ENCODE results near the gene SELENOF.

SELENOF gene

DNA sequence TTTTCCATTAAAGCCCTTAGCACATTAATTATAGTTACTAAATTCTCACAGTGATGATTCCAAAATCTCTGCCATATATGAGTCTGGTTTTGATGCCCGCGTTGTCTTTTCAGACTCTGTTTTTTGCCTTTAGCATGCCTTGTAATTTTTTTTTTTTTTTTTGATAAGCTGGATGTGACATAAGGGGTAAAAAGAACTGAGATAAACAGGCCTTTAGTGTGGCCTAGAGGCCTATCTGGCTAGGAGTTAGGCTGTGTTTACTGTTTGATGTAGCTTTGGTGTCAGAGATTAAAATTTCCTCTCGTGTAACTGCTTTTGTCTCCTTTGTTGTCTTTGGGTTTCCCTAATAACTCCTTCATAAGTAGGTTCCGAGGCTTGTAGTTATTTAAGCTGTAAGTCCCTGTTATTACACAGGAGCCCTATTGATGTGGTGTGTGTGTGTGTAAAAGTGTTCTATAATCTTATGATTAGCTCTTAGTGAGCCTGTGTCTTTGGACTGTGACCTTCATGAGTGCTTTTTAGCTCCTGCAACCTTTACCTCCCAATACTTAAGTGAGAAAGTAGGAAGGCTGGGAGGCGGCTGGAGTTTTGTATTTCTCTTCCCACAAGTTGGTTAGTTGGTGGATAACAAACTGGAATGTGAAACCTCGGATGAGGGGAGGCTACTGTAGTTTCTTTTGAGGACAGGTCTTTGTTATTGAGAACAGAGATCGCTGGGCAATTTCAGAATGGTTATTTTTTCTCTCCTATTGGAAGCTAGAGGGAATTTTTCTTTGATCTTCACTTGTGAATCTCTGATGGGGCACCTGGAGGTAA is 19.8 kb upstream of the SELENOF start:
- no peaks in the 10 kb centered on the region for H3K27me3 Mint-ChIP-seq (ENCODE audit: low read depth)
- H3K9me3 Mint-ChIP-seq: no peaks in the 10 kb centered on the region
- no peaks in the 10 kb centered on the region for H3K4me1 Mint-ChIP-seq (ENCODE audit: low read depth)
- H3K4me3 Mint-ChIP-seq: no peak overlapping the region
- no peaks in the 10 kb centered on the region for H3K36me3 Mint-ChIP-seq (ENCODE audit: low read depth)
- H3K27ac Mint-ChIP-seq: no peak overlapping the region

DNA sequence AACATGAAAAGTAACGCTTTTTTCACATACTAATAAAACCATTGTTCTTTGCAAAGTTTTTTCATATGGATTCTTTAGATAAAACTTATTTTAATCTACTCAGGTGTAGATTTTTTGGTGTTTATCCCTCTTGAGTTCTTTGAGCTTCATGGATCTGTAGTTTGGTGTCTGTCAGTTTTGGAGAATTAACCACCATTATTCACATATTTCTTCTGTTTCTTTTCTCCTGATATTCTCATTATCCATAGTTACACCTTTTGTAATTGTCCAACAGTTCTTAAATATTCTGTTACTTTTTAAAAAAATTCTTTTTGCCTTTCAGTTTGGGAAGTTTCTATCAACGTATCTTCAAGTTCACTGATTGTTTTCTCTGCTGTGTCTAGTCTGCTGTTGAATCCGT is 19.1 kb upstream of the SELENOF start:
- Mint-ChIP-seq H3K4me3 (no peak overlapping the region), H3K4me1 (ENCODE audit: low read depth) (no peaks in the 10 kb centered on the region), H3K27ac (no peak overlapping the region)

DNA sequence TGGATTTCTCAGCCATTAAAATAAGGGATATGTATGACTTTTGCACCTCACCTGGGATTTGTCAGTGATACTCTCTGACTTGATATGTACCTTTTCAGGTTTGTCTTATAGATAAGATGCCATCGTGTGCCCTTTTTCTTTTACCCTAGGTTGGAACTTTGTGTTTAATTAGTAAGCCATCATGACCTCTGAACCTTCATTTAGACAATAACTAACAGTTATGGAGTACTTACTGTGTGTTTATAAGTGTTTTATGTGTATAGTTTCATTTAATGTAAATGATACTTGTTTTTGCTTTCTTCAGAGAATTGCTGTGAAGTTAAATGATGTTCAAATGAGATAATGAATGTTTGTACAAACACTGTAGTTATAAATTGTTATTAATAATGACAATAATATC is 14.9 kb upstream of the SELENOF start:
- H3K27me3 Mint-ChIP-seq (ENCODE audit: low read depth): no peaks in the 10 kb centered on the region

More for the DNA sequence above, 19.1 kb upstream of the SELENOF start:
- Mint-ChIP-seq H3K36me3 (ENCODE audit: low read depth) (no peaks in the 10 kb centered on the region), H3K27me3 (ENCODE audit: low read depth) (no peaks in the 10 kb centered on the region), H3K9me3 (no peaks in the 10 kb centered on the region)

DNA sequence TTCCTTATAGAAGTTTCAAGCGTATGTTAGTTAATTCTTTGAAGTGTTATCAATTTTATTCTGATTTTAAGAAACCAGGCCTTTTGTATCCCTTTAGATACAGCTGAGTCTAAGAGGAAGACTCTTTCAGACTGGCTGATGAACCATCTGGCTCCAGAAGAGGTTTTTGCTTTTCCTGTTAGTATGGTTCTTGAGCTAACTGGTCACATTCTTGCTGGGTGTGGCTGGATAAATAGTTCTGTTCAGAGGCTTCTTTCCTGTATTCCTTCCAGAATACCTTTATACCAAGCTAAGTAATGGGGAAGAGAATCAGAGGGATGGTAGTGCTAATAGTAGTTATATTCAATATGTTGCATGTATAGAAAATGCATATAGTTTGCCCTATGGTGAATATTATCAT is 13.0 kb upstream of the SELENOF start:
- H3K4me3 Mint-ChIP-seq: no peak overlapping the region
- peaks cover 18% of the 10 kb centered on the region for H3K36me3 Mint-ChIP-seq (ENCODE audit: low read depth)
- H3K27me3 Mint-ChIP-seq (ENCODE audit: low read depth): no peaks in the 10 kb centered on the region
- no peak overlapping the region for H3K27ac Mint-ChIP-seq
- peaks cover 4% of the 10 kb centered on the region for H3K4me1 Mint-ChIP-seq (ENCODE audit: low read depth)
- peaks cover 34% of the 10 kb centered on the region for H3K9me3 Mint-ChIP-seq

More for the DNA sequence above, 14.9 kb upstream of the SELENOF start:
- Mint-ChIP-seq H3K27ac (no peak overlapping the region), H3K36me3 (ENCODE audit: low read depth) (peaks cover 13% of the 10 kb centered on the region), H3K4me3 (no peak overlapping the region), H3K9me3 (peaks cover 18% of the 10 kb centered on the region), H3K4me1 (ENCODE audit: low read depth) (peaks cover 4% of the 10 kb centered on the region)

DNA sequence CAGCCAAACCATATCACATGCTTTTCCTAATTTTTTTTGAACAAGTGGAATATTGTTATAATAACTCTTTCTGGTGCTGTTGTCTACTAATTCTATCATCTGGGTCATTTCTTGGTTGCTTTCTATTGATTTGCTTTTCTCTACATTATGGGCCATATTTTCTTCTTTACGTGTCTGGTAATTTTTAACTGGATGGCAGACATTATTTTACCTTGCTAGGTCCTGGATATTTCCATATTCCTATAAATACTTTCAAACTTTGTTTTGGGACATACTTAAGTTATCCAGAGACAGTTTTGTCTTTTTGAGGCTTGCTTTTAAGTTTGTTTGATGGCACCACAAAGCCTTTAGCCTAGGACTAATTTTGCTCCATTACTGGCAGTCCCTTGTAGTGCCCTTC is 11.8 kb upstream of the SELENOF start:
- H3K27me3 Mint-ChIP-seq (ENCODE audit: low read depth): no peaks in the 10 kb centered on the region
- H3K9me3 Mint-ChIP-seq: peaks cover 36% of the 10 kb centered on the region
- H3K27ac Mint-ChIP-seq: no peak overlapping the region
- H3K4me1 Mint-ChIP-seq (ENCODE audit: low read depth): peaks cover 4% of the 10 kb centered on the region
- H3K4me3 Mint-ChIP-seq: no peak overlapping the region
- H3K36me3 Mint-ChIP-seq (ENCODE audit: low read depth): peaks cover 19% of the 10 kb centered on the region

DNA sequence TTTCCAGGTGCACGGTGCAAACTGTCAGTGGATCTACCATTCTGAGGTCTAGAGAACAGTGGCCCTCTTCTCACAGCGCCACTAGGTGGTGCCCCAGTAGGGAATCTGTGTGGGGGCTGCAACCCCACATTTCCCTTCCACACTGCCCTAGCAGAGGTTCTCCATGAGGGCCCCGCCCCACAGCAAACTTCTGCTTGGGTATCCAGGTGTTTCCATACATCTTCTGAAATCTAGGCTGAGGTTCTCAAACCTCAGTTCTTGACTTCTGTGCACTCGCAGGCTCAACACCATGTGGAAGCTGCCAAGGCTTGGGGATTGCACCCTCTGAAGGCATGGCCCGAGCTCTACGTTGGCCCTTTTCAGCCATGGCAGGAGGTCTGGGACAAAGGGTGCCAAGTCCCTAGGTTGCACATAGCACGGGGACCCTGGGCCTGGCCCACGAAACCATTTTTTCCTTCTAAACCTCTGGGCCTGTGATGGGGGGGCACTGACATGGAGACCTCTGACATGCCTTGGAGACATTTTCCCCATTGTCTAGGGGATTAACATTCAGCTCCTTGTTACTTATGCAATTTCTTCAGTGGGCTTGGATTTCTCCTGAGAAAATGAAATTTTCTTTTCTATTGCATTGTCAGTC is 10.5 kb upstream of the SELENOF start:
- Mint-ChIP-seq H3K36me3 (ENCODE audit: low read depth) (peaks cover 19% of the 10 kb centered on the region), H3K4me3 (no peak overlapping the region), H3K27me3 (ENCODE audit: low read depth) (no peaks in the 10 kb centered on the region), H3K4me1 (ENCODE audit: low read depth) (peaks cover 4% of the 10 kb centered on the region), H3K9me3 (peaks cover 36% of the 10 kb centered on the region), H3K27ac (no peak overlapping the region)

DNA sequence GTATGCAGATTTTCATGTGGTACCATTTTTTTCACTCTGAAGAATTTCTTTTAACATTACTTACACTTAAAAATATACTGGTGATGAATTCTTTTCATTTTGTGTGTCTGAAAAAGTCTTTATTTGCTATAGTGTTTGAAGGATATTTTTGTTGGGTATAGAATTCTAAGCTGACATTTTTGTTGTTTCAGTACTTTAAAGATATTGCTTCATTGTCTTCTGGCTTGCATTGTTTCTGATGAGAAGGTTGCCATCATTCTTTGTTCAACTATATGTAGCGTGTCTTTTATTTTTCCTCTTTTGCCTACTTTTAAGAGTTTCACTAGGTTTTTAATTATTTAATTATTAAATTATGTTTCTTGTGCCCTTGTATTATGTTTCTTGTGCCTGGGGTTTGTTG is 8.5 kb upstream of the SELENOF start:
- Mint-ChIP-seq H3K27ac (no peak overlapping the region), H3K4me1 (ENCODE audit: low read depth) (peaks cover 8% of the 10 kb centered on the region), H3K4me3 (no peak overlapping the region), H3K36me3 (ENCODE audit: low read depth) (peaks cover 19% of the 10 kb centered on the region), H3K27me3 (ENCODE audit: low read depth) (no peaks in the 10 kb centered on the region), H3K9me3 (peaks cover 36% of the 10 kb centered on the region)

DNA sequence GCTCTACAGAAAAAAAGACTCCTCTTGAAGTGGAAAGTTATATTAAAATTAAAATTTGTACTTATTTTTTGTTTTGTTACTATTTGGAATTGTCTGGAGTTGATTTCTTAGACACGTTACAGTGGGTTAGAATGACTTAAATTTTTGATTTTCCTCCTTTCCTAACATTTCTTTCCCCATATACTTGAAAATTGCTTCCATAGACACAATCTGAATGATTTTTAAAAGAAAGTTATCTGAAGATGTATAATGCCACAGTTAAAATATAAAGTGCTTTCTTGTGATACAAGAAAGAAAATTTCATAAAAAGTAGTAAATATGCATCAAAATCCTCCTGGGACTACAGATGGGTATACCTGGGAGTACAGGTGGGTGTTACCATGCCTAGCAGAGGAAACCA is 2.8 kb upstream of the SELENOF start:
- Mint-ChIP-seq H3K4me3 (no peak overlapping the region), H3K27ac (no peak overlapping the region), H3K27me3 (ENCODE audit: low read depth) (no peaks in the 10 kb centered on the region), H3K9me3 (peaks cover under 1% of the 10 kb centered on the region), H3K4me1 (ENCODE audit: low read depth) (peaks cover 16% of the 10 kb centered on the region), H3K36me3 (ENCODE audit: low read depth) (peaks cover 1% of the 10 kb centered on the region)

DNA sequence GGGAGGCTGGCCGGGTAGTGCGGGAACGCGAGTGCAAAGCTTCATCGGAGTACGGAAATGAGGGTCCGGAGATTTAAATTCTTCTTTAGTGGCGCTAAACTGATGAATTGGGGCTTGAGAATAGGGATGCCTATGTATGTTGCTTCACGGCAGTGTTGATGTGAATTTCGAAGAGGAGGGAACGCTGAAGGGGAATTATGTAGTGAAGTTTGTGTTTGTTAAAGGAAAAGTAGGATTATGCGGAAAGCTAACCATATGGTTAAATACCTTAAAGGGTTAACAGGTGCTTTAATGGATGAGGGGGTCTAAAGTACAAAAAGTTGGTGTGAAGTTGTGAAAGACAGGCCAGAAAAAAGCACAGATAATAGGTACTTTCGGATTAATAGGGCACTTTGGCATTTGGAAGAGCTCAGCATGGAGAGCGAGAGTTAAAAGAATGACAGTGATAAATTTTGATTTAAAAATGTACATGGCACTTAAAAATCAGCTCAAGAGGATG is 1.9 kb upstream of the SELENOF start:
- Mint-ChIP-seq H3K4me3 (no peak overlapping the region), H3K27me3 (ENCODE audit: low read depth) (no peaks in the 10 kb centered on the region), H3K4me1 (ENCODE audit: low read depth) (peaks cover 24% of the 10 kb centered on the region), H3K9me3 (no peaks in the 10 kb centered on the region), H3K27ac (no peak overlapping the region), H3K36me3 (ENCODE audit: low read depth) (peaks cover 8% of the 10 kb centered on the region)

DNA sequence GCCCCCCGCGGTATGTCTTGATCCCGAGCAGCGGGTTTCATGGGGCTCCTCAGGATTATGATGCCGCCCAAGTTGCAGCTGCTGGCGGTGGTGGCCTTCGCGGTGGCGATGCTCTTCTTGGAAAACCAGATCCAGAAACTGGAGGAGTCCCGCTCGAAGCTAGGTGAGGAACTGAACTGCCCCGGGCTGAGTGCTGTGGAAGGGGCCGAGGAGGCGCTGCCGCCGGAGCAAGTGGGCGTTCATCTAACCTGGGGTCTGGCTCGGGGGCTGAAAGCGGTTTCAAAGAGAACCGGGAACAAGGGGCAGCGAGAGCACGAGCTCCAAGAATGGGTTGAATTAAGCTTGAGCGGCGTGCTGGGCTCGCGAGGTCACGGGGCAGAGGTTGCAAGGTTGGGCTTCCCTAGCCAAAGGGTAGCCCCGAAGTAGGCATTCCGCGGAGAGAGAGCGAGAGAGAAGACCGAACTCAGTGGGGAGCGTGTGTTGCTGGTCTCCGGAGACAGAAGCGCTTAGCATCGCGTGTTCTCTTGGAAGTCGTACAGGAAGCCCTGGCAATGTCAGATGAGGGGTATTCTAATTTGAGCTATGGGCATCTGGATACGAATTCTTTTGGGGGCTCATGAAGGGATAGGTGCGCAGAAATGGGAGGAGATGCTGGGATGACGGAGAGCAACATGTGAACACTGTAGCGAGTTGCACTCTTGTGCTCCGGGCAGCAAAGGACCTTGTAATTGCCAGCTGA is 1.2 kb upstream of the SELENOF start:
- Mint-ChIP-seq H3K4me3 (no peak overlapping the region), H3K4me1 (ENCODE audit: low read depth) (peaks cover 25% of the 10 kb centered on the region), H3K36me3 (ENCODE audit: low read depth) (peaks cover 11% of the 10 kb centered on the region), H3K27ac (no peak overlapping the region), H3K9me3 (no peaks in the 10 kb centered on the region), H3K27me3 (ENCODE audit: low read depth) (no peaks in the 10 kb centered on the region)

DNA sequence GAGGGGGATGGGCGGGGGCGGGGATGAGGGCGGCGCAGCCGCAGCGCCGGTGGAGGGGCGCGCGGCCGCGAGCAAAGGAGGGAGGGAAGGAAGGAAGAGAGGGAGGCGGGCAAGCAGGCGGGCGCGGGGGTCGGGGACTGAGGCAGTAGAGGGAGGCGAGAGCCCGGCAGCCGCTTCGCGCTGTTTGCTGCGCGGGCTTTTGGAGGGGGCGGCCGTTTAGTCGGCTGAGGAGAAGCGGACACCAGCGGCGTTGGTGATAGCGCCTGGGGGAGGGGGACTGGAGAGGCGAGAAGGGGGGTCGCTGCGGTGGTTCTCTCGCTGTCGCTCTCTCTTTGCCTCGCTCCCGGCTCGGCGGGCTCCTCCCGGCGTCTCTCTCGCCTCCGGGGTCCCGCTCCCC is 673 bp upstream of the SELENOF start, which contains the start of gene HS2ST1:
Gene HS2ST1 (plus strand): TSS at position 35 of the 397 bp plus-strand sequence.
- Mint-ChIP-seq H3K36me3 (ENCODE audit: low read depth) (peaks cover 16% of the 10 kb centered on the region), H3K4me3 (no peak within 1 kb of the TSS), H3K27ac (no peak within 1 kb of the TSS), H3K27me3 (ENCODE audit: low read depth) (no peaks in the 10 kb centered on the region), H3K4me1 (ENCODE audit: low read depth) (peaks cover 25% of the 10 kb centered on the region), H3K9me3 (no peaks in the 10 kb centered on the region)

DNA sequence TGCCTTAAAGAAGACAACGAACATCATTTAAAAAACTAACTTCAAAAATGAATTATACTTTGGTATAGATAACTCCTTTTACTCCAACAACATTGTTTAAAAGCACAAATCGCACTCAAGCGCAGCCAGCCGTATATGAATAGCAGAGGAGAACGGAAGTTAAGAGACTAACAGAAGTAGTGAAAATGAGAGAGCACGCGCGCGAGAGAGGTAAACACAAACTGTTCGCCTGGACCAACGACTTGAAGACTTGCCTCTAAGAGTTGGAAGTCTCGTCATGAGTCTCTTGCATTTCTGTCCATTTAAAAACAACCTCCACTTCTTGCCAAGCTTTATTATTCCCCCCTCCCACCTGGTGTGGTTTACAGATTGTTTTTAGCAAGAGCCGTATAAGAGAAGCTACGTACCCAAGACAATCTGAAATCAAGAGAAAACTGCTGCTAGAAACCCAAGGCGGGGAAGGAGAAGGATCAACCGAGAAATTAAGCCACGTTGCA is 479 bp downstream of the SELENOF start:
- Mint-ChIP-seq H3K27ac (no peak overlapping the region), H3K4me1 (ENCODE audit: low read depth) (peaks cover 31% of the 10 kb centered on the region), H3K27me3 (ENCODE audit: low read depth) (no peaks in the 10 kb centered on the region), H3K36me3 (ENCODE audit: low read depth) (peaks cover 24% of the 10 kb centered on the region), H3K9me3 (no peaks in the 10 kb centered on the region), H3K4me3 (no peak overlapping the region)

DNA sequence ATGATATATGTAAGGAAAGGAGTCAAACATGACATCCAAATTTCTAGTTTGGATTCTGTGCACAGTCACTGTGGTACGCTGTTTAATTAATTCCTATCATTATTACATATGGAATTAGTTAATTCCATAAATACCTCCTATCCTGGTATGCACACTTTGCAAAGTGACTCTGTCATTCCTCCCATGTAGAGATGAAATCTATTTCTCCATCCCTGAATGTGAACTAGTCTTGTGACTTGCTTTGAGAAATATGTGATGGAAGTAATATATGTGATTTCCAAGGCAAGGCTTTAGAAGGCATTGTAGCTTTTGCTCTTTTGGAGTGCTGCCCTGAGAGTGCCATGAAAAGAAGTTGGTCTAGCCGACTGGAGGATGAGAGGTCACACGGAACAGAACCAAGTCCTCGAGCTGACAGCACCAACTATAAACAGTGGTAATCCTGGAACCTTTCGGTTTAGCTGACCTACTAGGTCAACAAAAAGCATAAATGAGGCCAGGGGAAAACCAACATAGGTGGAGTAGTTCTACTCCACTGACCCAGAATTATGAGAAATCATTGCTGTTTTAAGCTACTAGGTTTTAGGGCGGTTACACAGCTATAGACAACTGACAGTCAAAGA is 1.5 kb downstream of the SELENOF start:
- Mint-ChIP-seq H3K9me3 (no peaks in the 10 kb centered on the region), H3K27me3 (ENCODE audit: low read depth) (no peaks in the 10 kb centered on the region), H3K36me3 (ENCODE audit: low read depth) (peaks cover 30% of the 10 kb centered on the region), H3K27ac (peak overlapping the region; percentile 12), H3K4me3 (no peak overlapping the region), H3K4me1 (ENCODE audit: low read depth) (peaks cover 32% of the 10 kb centered on the region)

DNA sequence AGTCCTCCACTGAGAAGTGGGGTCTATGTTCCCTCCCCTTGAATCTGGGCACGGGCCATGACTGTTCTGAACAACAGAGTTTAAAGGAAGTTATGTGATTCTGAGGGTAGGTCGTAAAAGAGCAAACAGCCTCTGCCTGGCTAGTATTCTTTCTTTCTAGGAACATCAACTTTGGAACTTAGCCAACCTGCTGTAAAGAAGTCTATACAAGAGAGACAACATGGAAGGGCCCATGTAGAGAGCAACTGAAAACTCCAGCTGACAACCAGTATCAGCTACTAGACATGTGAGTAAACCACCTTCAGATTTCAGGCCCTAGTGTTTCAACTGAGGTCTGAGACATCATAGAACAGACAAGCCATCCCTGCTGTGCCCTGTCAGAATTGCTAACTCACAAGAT is 7.5 kb downstream of the SELENOF start:
- Mint-ChIP-seq H3K4me1 (ENCODE audit: low read depth) (peaks cover 21% of the 10 kb centered on the region), H3K36me3 (ENCODE audit: low read depth) (peaks cover 43% of the 10 kb centered on the region), H3K27me3 (ENCODE audit: low read depth) (no peaks in the 10 kb centered on the region)

More for the DNA sequence above, 7.5 kb downstream of the SELENOF start:
- Mint-ChIP-seq H3K9me3 (no peaks in the 10 kb centered on the region), H3K27ac (no peak overlapping the region), H3K4me3 (no peak overlapping the region)

Data from T-helper 1 cell treated with Interleukin-12 subunit alpha and Interleukin-12 subunit beta and Interleukin-4 antibody, amounts not matched to agents 30 μg/mL and 1 μg/mL, for 36 hours (primary cell).